ENCODE data around the gene AK3.

- TF ChIP-seq CTCF (IDR thresholded peaks at IDR 0.05; ENCODE audit: low read length) (no peak), EZH2 (optimal IDR thresholded peaks at IDR 0.05; ENCODE audit: low read depth, low read length) (no peak), EZH2phosphoT487 (IDR thresholded peaks at IDR 0.05; ENCODE audit: low read length) (no peak)
Measured at GRCh38 chr9:4734150-4734549, 6.9 kb downstream of the AK3 start.
